Activated CD8-positive, alpha-beta memory T cell treated with anti-CD3 and anti-CD28 coated beads for 24 hours (primary cell): ENCODE results near the gene TRIM51.
"Not testable (repeated sequence)": the region's sequence is repeated elsewhere in the genome, so short reads cannot be mapped to it uniquely, and the experiment has no call there.

Source experiments
- DNase-seq: peaks from one replicate; pipeline ENCODE4 v3.0.0-alpha.2; 2020

TRIM51 gene

DNA sequence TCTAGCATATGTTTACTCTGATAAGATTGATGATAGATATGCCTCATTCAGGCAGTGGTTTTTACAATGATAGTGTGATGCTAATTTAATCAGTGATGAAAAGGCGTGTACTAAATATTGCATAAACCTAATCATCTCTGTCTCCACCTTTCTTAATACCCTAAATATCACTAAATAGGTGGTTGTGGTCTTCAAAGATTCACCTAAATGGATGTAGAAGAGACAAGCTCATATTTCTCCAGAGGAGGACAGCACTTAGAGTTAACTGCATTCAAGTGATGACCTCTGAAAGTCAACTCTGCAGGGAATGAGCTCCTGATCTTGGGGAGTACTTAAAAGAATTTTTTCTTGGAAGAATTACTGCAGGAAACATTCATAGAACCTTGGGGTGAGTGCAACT is at the start of gene TRIM51:
TSS of gene TRIM51 (plus strand) at position 301 of the 400 bp plus-strand sequence. CDS start 2,132 bp downstream, outside the sequence.
- DNase-seq = not testable (repeated sequence)

- no peak for DNase-seq
Measured at GRCh38 chr11:55838452-55838851, 44.6 kb upstream of the TRIM51 start, which contains the start of gene OR5D16. Gene OR5D16, plus strand, starts transcription at chr11:55838752. Its CDS starts 0 bp downstream, at chr11:55838752.

DNA sequence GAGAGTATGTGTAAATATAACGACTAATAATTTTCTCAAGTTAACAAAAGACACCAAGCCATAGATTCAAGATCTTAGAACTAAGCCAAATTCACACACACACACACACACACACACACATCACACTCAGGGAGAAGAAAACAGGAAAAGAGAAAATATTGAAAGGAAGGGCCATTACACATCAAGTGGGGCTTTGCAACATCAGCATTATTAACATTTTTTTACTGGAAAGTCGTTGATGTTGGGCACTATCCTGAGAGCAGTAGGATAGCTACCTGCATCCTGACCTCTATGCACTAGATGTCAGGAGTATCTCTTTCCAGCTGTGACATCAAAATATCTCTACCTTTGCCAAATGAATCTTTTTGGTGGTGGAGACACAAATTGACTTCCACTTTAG is 35.6 kb upstream of the TRIM51 start:
- no peak for DNase-seq

DNA sequence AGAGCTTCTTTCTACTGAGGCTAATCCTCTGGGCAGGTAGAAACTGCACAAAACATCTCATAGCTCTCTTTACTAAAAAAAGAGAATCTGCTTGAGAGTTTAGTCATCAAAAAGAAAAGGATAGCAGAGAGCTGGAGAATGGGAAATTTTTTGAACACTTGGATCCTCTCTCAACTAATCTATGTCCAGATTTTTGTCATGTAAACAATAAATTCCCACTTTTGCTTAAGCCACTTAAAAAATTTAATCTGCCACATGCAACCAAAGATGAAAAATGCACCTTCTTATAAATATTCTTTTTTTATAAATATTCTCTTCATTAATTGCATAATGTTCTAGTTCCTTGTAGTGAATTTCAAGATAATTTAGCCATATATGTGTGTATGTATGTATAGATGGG is 34.1 kb upstream of the TRIM51 start:
- no peak for DNase-seq

DNA sequence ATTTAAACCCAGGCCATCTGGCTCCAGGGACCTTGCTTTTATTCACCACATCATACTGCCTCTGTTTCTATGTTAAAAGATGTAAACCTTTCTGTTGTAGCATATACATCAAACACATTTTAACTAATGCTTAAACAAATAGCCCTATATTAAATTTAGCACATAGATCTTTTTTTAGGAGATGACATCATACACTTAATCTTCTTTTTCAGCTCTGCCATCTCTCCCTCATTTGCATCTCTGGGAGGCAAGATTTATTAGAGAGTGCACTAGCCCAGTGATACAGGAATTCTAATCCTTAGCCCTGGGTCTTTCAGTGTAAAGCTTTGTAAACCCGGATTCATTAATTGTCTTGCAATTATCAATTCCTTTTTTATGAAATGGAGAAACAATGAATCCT is 31.0 kb upstream of the TRIM51 start:
- no peak for DNase-seq

GRCh38 chr11:55854704-55855103 is 28.4 kb upstream of the TRIM51 start:
- no peak for DNase-seq

DNA sequence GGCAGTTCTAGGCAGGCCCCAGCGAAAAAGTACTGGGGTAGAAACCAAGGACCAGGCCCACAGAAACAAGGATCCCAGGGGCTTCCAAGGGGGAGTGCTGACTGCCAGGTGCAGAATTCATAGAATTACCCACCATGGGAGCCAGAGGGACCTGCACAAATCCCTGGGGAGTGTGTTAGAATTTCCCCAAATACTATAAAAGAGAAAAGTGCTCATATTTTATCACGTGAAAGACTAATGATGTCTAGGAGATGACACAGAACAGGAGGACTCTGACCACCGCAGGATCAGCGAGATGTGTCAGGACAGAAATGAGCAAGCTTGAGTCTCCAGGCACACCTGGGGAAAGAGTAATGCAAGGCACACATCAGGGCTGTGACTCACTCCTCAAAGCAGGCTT is 15.7 kb upstream of the TRIM51 start:
- not testable (repeated sequence) for DNase-seq

DNA sequence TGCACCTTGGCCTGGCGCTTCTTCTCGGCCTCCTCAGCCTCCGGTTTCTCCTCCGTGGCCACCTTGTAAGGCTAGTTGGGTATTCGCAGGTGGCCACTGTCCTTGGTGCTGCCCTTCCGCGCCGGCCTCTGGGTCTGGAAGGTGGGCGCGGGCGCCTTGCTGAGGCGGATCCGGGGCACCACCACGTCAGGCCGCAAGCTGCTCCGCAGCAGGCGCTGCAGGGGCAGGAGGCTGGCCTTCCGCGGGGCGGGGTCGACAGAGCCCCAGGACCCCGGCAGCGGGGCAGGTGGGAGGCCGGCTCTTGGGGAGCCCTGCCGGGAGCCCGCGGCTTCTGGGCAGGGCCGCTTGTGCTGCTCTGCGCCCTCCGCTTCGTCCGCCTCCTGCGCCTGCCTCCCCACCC is 10.4 kb upstream of the TRIM51 start:
- DNase-seq = not testable (repeated sequence)

DNA sequence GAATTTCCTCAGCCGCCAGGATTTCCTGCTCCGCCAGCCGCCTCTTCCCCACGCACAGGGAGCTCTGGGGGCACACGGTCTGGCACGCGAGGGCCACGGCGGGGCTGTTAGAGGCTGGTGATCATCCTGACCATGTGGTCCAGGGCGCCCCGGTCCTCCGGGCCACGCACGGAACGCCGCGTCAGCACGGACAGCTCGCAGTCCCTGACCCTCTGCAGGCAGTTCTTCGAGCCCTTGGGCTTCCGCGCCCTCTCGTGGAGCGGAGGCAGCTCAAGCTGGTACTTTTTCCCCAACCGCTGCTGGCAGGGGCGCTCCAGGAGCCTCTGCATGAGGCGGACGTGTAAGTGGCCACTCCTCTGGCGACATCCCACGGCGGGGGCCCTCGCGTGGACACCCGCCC is 10.0 kb upstream of the TRIM51 start:
- DNase-seq = not testable (repeated sequence)

- DNase-seq = not testable (repeated sequence)
Measured at GRCh38 chr11:55884995-55885394, 1.9 kb downstream of the TRIM51 start.

DNA sequence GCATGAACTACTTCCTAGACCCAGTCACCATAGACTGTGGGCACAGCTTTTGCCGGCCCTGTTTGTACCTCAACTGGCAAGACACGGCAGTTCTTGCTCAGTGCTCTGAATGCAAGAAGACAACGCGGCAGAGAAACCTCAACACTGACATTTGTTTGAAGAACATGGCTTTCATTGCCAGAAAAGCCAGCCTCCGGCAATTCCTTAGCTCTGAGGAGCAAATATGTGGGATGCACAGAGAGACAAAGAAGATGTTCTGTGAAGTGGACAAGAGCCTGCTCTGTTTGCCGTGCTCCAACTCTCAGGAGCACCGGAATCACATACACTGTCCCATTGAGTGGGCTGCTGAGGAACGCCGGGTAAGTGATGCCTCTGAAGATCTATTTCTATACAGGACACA is 2.4 kb downstream of the TRIM51 start:
- not testable (repeated sequence) for DNase-seq

- no peak for DNase-seq
Measured at GRCh38 chr11:55895216-55895615, 12.1 kb downstream of the TRIM51 start.

DNA sequence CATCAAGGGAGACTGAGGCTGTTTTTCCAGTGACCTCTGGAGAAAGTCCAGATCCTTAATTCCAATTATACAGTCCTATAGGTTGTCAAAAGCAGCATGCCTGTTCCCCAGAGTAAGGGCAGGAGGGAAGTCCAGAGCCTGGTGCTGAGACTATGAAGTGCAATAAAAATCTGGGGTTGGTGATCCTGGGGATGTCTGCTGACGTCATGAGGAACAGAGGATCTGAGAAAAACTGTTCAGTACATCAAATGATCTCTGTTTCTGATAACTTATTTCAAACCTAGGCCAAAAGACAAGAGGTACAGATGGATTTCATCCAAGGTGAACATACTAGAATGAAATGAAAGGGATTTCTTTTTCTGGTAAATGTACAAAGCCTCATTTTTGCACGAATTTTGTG is 19.2 kb downstream of the TRIM51 start:
- DNase-seq = no peak

- no peak for DNase-seq
Measured at GRCh38 chr11:55914482-55914881, 31.4 kb downstream of the TRIM51 start, which contains the start of gene OR5W2. Gene OR5W2, minus strand, starts transcription at chr11:55914582. Its CDS starts 0 bp downstream, at chr11:55914582.

- DNase-seq = no peak
Measured at GRCh38 chr11:55920537-55920936, 37.4 kb downstream of the TRIM51 start.

DNA sequence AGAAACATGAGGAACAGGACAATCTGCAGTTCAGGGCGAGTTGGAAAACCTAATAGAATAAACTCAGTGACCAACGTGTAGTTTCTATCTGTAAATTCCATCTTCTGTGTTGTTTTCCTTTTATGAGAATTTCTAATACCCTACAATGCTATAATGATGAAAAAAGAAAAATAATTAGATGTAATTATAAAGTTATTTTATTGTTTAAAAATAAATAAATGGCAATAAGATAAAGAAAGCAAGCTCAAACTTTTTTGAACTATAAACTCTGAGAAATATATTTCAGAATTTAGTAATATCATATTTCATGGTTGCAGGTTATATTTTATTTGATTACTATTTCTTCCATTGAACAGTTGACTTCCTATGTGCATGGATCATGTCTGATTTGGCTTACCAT is 53.2 kb downstream of the TRIM51 start, which contains the start of gene OR5I1:
TSS of gene OR5I1 (minus strand) at position 101 of the 400 bp plus-strand sequence. CDS start at position 101, 0 bp downstream.
- DNase-seq = no peak
